SIG-M5 (cell line): Measurements from ENCODE around the gene ACTL8.

Experiments
- DNase-seq: peaks from one replicate; lab custom pipeline; 2025; lab: John Stamatoyannopoulos, UW

Gene ACTL8

DNA sequence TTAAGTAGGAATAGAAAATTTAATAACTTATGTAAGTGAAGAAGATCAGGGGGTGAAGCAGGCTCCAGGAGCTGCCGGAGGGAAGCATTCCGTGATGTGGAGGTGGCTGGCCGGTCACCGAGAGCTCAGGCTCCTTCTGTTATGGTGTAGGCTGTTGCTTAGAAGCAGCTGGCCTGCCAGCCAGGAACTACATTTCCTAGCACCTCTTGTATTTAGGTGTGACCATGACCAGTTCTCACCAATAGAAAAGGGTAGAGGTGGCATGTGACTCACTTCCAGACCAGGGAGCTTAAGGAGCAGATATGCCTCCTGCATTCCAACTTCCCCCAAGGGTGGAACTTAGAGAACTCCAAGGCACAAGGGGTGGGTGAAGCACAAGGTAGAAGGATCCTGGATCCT is 120.7 kb downstream of the ACTL8 start:
- DNase-seq, result no peak
